Thoracic aorta (tissue), 2 donors: Measurements from ENCODE around the gene CNN2. TPM values are rescaled to one million over a fixed set of nuclear protein-coding genes. Genes with fewer than 3 reads are reported as not detected.
A peak's percentile ranks its signal among the peaks of the same experiment; 100 is the strongest.

Source experiments
- ATAC-seq: fragments of 150-250 bp; one replicate; pipeline ENCODE4 v1.8.0; 2017; ENCODE audit warnings: low read depth; ENCODE audit not compliant: insufficient number of reproducible peaks, low FRiP score
- DNase-seq: peaks from one replicate; pipeline ENCODE4 v3.0.0-alpha.2; 2020; ENCODE audit warnings: low spot score
- H3K27ac ChIP-seq, 2 donors: fragments of 200-600 bp; sonication (generic); 1 replicate in 1 of 2; 2 replicates in 1 of 2; pipeline ENCODE4 v1.5.1; 2016; ENCODE audit warnings: mild to moderate bottlenecking in 2 of 2, moderate library complexity in 2 of 2
- H3K27me3 ChIP-seq: fragments of 200-600 bp; sonication (generic); replicated peaks from 2 replicates; pipeline ENCODE4 v1.6.0; 2016; ENCODE audit warnings: mild to moderate bottlenecking; ENCODE audit not compliant: insufficient read depth
- H3K36me3 ChIP-seq: fragments of 200-600 bp; sonication (generic); one replicate; pipeline ENCODE4 v1.5.1; 2016
- H3K4me1 ChIP-seq, 2 donors: fragments of 200-600 bp; sonication (generic); 1 replicate in 1 of 2; 2 replicates in 1 of 2; pipeline versions ENCODE4 v1.5.1 to v1.6.0; 2016; ENCODE audit warnings: low read depth in 2 of 2, mild to moderate bottlenecking in 1 of 2; ENCODE audit not compliant: control insufficient read depth in 1 of 2
- H3K4me3 ChIP-seq: fragments of 200-600 bp; sonication (generic); 2 replicates; pipeline ENCODE4 v1.5.1; 2016; ENCODE audit warnings: mild to moderate bottlenecking
- H3K9me3 ChIP-seq: fragments of 200-600 bp; sonication (generic); 2 replicates; pipeline ENCODE4 v1.5.1; 2016
- CTCF ChIP-seq: fragments of 200-600 bp; sonication (generic); IDR thresholded peaks from one replicate; pipeline ENCODE4 v1.5.1; 2019; ENCODE audit warnings: antibody characterized with exemption
- total RNA-seq, 2 donors: library from RNA; depleted of rRNA; stranded (reverse); fragments of >200 nt; gene quantifications; one replicate each; pipeline versions ENCODE4 v1.1.0 to v1.2.3, GENCODE V29; 2016

CNN2 gene
- total RNA-seq, 2 donors from 2014 or later, result 96.9 to 193 TPM

GRCh38 chr19:1063030-1063908 lies 36.9 kb downstream of the CNN2 start:
- no peak overlapping the region for H3K4me3 ChIP-seq
- DNase-seq, result no peak

GRCh38 chr19:1063909-1064660 lies 37.7 kb downstream of the CNN2 start:
- H3K27ac ChIP-seq, result no peak overlapping the region
- peaks cover 8 to 40% of the 10 kb centered on the region in 2 donors for H3K4me1 ChIP-seq
- no peaks in the 10 kb centered on the region for H3K9me3 ChIP-seq
- ATAC-seq, result no peak
- no peaks in the 10 kb centered on the region for H3K27me3 ChIP-seq
- no peaks in the 10 kb centered on the region for H3K36me3 ChIP-seq
- no peak for TF ChIP-seq CTCF
- DNase-seq, result no peak
- no peak overlapping the region for H3K4me3 ChIP-seq

More at GRCh38 chr19:1063030-1063908, 36.9 kb downstream of the CNN2 start:
- TF ChIP-seq CTCF, result no peak
- H3K9me3 ChIP-seq, result peaks cover 6% of the 10 kb centered on the region
- peaks cover 8 to 34% of the 10 kb centered on the region in 2 donors for H3K4me1 ChIP-seq
- no peaks in the 10 kb centered on the region for H3K36me3 ChIP-seq
- no peak for ATAC-seq
- H3K27ac ChIP-seq, result no peak overlapping the region
- H3K27me3 ChIP-seq, result no peaks in the 10 kb centered on the region

GRCh38 chr19:1064661-1065605 lies 38.5 kb downstream of the CNN2 start:
- H3K4me3 ChIP-seq, result no peak overlapping the region

GRCh38 chr19:1065606-1066109 lies 39.2 kb downstream of the CNN2 start:
- Histone ChIP-seq H3K27ac (no peak overlapping the region), H3K36me3 (no peaks in the 10 kb centered on the region), H3K9me3 (no peaks in the 10 kb centered on the region), H3K27me3 (no peaks in the 10 kb centered on the region), H3K4me3 (no peak overlapping the region), H3K4me1 (peaks cover 14 to 51% of the 10 kb centered on the region in 2 donors)
- ATAC-seq, result no peak
- TF ChIP-seq CTCF, result no peak
- DNase-seq, result no peak

More at GRCh38 chr19:1064661-1065605, 38.5 kb downstream of the CNN2 start:
- no peaks in the 10 kb centered on the region for H3K27me3 ChIP-seq
- TF ChIP-seq CTCF, result peak; percentile 97
- ATAC-seq (no peak), DNase-seq (no peak)
- peaks cover 12 to 46% of the 10 kb centered on the region in 2 donors for H3K4me1 ChIP-seq
- H3K9me3 ChIP-seq, result no peaks in the 10 kb centered on the region
- no peaks in the 10 kb centered on the region for H3K36me3 ChIP-seq
- no peak overlapping the region for H3K27ac ChIP-seq
